IPS-18a (cell line): ENCODE data around the gene EME2.

Experiments used
- H3K27ac ChIP-seq: one replicate; pipeline ENCODE4 v1.5.1; 2013; ENCODE audit warnings: low read length
- H3K27me3 ChIP-seq: one replicate; pipeline ENCODE4 v1.6.1; 2013; ENCODE audit warnings: mild to moderate bottlenecking, low read length; ENCODE audit not compliant: control insufficient read depth, insufficient read depth
- H3K36me3 ChIP-seq: one replicate; pipeline ENCODE4 v1.6.1; 2013; ENCODE audit warnings: low read depth, low read length; ENCODE audit not compliant: control insufficient read depth
- H3K4me1 ChIP-seq: one replicate; pipeline ENCODE4 v1.6.1; 2013; ENCODE audit warnings: low read depth, low read length; ENCODE audit not compliant: control insufficient read depth
- H3K4me3 ChIP-seq: one replicate; pipeline ENCODE4 v1.5.1; 2013; ENCODE audit warnings: low read length
- H3K9ac ChIP-seq: one replicate; pipeline ENCODE4 v1.6.1; 2013; ENCODE audit warnings: mild to moderate bottlenecking, low read length, moderate library complexity
- H3K9me3 ChIP-seq: one replicate; pipeline ENCODE4 v1.6.1; 2013; ENCODE audit warnings: low read depth, low read length; ENCODE audit not compliant: control insufficient read depth

EME2 gene

DNA sequence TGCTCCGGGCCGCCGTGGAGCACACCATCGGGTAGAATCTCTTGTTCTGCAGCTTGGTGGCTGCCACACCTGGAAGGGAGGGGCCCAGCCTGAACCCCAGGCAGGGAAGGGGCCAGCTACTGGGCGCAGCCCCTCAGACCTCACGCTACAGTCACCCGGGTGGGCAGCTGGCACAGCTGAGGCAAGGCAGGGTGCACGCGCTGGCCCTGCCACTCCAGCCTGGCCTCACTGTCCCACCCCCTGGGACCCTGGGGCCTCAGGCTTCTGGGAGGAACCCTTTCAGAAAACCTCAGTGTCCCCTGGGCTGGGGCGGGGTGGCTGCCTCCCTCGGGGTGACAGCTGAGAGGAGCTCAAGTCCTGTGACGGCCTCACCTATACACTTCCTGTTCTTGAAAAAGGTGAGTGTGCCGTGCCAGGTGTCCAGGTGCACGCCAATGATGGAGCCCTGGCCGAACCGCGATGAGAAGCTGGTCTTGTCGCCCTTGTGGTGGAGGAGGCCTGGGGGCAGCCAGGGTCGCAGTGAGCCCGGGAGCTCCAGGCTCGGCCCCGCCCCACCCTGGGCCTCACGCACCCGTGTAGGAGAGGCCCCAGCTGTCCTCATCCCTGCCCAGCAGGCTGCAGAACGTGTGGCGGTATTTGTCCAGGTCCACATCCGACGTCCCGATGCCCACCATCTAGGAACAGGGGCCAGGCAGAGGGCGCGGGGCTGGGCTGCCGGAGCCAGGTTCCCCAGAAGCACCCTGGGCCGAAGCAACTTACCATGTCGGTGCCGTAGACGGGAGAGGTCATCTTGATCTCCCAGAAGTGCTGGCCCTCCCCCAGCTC, 5.0 kb downstream of the EME2 start:
- no peak overlapping the region for H3K4me3 ChIP-seq
- no peaks in the 10 kb centered on the region for H3K27me3 ChIP-seq
- peaks cover 16% of the 10 kb centered on the region for H3K36me3 ChIP-seq
- no peaks in the 10 kb centered on the region for H3K9me3 ChIP-seq
- no peak overlapping the region for H3K27ac ChIP-seq
- no peaks in the 10 kb centered on the region for H3K4me1 ChIP-seq
- no peak overlapping the region for H3K9ac ChIP-seq

DNA sequence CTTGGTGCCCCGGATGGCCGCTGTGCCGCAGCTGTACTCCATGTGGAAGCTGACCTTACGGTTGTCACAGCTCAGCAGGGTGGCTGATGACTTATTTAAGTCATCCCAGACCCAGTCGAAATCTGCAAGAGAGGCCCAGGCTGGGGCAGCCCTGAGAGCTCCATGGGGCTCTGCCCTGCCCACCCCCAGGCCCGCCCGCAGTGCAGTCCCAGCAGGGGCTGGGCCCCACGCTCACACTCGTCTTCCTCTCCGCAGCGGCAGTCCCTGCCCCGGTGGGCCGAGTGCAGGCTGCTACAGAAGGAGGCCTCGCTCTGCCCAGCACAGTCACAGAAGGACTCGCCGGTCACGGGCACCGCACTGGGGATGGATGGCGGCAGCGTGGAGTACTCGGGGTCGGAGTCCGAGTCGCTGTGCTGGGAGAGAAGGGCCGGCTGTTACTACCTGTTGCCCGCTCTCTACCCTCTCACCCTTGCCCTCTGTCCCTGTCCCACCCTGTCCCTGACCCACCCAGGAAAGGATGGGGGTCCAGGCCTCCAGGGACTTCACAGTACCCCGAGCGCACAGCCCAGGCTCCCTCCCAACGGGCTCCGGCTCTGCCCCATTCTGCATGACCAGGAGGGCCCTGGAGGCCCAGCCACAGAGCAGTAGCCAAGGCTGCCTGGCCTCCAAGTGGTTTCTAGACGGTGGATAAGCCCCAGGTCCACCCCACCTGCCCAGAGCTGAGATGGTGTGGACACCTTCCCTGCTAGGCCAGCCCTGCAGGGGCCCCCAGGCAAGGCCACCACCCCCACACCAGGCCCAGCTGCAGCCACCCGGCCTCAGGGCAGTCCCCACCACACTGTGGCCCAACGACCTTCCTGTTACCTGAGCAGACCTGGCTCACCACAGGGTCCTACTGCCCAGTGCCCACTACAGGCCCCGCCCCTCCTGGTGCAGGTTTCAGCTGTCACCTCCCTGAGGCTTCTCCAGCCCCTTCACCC, 5.9 kb downstream of the EME2 start:
- Histone ChIP-seq H3K4me1 (no peaks in the 10 kb centered on the region), H3K9me3 (no peaks in the 10 kb centered on the region), H3K36me3 (peaks cover 16% of the 10 kb centered on the region), H3K27ac (no peak overlapping the region), H3K27me3 (no peaks in the 10 kb centered on the region), H3K9ac (no peak overlapping the region), H3K4me3 (no peak overlapping the region)

DNA sequence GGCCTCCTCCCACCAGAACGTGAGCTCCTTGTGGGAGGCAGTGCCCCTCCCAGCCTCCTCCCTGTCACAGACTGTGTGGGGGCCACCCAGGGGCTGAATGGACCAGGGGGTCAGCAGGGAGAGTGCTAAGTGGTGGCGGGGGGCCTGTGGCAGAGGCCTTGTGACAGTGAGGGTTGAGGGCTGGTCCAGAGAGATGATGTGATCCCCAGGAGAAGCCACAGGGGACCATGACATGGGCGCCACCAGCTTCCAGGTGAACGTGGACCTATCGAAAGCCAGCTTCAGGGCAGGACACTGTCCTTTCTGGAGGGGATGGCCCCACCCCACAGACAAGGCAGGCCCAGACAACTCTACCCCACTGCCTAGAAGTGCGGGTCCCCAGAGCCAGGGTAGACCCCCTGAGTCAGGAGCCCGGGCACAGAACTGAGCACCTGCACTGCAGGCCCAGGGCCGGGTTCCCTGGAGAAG, 6.7 kb downstream of the EME2 start:
- Histone ChIP-seq H3K36me3 (peaks cover 16% of the 10 kb centered on the region), H3K4me3 (no peak overlapping the region), H3K4me1 (no peaks in the 10 kb centered on the region), H3K9ac (no peak overlapping the region), H3K9me3 (no peaks in the 10 kb centered on the region), H3K27me3 (no peaks in the 10 kb centered on the region), H3K27ac (no peak overlapping the region)

DNA sequence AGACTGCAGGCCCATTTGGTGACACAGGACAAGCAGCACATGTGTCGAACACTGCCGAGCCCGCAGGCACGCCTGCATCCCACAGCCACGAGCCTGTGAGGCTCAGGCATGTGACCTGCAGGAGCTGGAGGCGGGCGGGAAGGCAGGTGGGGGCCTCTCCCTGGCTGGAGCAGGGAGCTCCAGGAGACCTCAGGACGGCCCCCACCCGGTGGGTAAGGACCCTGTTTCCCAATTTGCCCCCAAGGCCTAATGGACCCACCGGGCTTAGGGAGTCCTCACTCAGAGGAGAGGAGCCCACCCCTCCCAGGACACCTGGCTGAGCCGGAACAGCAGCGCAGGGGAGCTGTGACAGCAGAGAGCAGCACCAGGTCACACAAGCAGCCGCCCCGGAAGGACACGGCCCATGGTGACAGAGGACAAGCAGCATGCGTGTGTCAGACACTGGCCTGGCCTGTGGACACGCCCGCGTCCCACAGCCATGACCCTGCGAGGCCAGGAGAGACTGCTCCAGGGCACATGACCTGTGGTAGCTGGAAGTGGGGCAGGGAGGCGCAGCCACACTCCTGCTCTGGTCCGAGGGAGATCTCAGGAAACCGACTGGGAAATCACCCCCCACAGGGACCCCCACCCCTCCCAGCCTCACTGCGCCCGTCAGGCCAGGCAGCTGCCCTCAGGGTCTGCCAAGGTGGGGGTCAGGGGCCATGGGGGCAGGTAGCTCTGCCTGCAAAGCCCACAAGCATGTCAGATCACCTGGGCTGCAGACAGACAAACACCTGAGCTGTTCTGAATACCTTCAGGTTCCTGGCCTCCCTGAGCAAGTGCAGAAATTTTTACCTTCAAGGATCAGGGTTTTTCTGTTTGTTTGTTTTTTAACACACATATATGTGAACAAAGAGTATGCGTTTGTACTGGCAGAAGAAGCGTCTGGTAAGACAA, 7.4 kb downstream of the EME2 start:
- H3K27me3 ChIP-seq, result no peaks in the 10 kb centered on the region
- no peaks in the 10 kb centered on the region for H3K9me3 ChIP-seq
- no peaks in the 10 kb centered on the region for H3K4me1 ChIP-seq
- H3K27ac ChIP-seq, result no peak overlapping the region
- H3K9ac ChIP-seq, result no peak overlapping the region
- no peak overlapping the region for H3K4me3 ChIP-seq
- peaks cover 16% of the 10 kb centered on the region for H3K36me3 ChIP-seq

DNA sequence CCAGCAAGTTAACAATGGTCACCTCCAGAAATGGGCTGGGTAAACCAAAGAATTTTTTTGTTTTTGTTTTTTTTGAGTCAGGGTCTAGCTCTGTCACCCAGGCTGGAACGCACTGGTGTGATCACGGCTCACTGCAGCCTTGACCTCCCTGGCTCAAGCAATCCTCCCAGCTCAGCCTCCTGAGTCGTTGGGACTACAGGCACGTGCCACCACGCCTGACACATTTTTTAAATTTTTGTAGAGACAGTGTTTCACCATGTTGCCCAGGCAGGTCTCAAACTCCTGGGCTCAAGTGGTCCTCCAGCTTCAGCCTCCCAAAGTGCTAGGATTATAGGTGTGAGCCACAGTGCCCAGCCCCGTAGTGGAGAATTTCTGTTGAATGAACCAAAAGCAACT, 8.1 kb downstream of the EME2 start:
- Histone ChIP-seq H3K9me3 (no peaks in the 10 kb centered on the region), H3K9ac (no peak overlapping the region), H3K27ac (no peak overlapping the region), H3K36me3 (peaks cover 11% of the 10 kb centered on the region), H3K27me3 (no peaks in the 10 kb centered on the region), H3K4me3 (no peak overlapping the region), H3K4me1 (no peaks in the 10 kb centered on the region)

DNA sequence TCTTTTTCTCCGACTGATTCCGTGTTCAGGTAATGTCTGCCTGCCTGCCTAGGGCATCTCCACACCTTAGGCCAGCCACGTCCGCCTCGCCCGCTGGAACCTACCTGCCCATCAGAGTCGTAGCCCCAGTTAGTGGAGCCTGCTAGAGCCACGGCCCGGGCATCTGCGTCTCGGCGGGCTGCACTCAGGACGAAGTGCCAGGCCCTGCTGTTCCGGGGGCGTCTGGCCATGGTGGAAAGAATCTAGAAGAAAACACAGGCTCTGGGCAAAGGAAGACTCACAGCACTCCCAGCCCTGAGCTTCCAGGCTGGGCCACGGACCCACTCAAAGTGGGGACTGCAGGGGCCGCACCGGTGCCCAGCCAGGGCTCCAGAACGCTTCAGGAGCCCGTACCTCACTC, 8.6 kb downstream of the EME2 start:
- Histone ChIP-seq H3K4me3 (peak overlapping the region; percentile 83), H3K9me3 (no peaks in the 10 kb centered on the region), H3K27ac (no peak overlapping the region), H3K27me3 (no peaks in the 10 kb centered on the region), H3K4me1 (no peaks in the 10 kb centered on the region), H3K36me3 (peaks cover 11% of the 10 kb centered on the region), H3K9ac (peak overlapping the region; percentile 45)

DNA sequence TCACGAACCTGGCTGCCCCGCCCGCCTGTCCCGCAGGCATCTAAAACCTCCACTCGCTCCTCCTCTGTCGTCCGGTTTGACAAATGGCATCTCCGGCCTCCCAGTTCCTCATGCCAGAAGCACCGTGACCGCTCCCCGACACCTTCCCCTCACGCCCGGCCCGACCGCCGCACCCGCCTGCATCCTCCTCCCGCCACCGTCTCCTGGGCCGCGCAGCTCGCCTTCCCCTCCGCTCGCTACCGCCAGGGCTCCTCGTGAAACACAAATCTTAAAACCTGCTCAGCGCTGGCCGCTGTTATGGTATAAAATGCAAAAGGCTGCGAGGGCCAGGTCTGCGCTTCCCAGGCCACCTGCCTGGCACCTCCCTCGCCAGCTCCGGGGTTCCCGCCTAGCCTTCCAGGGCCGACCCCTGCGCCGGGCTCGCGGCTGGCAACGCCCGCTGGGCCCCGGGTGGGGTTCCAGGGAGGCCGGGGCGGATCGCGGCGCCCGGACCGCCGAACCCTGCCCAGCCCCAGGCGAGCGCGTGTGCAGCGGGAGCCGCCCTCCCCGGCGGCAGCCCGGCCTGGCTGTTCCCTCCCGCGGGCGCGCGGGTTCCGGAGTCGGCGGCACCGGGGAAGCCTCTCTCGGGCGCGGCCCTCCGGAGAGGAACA, 9.3 kb downstream of the EME2 start:
- peak overlapping the region; percentile 83 for H3K4me3 ChIP-seq
- H3K9ac ChIP-seq, result peak overlapping the region; percentile 45
- H3K9me3 ChIP-seq, result no peaks in the 10 kb centered on the region
- no peaks in the 10 kb centered on the region for H3K4me1 ChIP-seq
- no peak overlapping the region for H3K27ac ChIP-seq
- H3K27me3 ChIP-seq, result no peaks in the 10 kb centered on the region
- peaks cover 8% of the 10 kb centered on the region for H3K36me3 ChIP-seq

DNA sequence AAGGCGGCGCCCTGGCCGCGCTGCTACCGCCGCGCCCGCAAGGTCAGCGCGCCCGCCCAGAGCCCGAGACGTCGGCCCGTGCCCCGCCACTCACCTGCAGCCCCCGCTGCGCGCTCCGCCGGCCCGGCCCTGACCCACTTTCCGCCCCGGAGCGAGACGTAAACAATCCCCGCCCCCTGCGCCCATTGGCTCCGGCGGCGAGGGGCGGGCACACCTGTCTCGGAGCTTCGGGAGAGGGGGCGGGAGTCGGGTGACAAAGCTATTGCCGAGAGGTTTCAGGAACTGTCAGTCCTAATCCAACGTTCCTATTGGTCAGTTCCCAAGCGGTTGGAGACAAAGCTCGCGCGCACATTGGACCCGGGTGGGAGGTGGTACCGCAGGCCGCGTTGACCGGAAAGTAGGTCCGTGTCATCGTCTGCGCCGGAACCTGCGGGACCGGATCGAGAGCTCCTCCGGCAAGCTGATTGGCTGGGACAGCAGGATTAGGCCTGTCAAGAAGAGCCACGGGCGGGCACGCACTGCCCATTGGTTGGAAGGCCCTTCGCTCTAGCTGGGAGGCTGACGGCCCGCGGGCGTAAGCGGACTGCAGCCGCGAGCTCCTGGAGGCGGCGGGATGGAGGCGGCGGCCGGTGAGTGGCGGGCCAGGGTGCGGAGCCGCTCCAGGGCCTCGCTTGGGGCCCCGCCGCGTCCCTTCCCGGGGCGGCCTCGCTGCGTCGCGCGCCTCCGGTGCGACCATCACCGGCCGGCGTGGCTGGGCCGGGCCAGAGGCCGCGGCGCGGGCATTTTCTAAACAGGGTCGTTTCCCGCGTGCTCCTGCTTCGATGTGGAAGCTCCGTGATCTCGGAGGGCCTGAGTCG, 10.0 kb downstream of the EME2 start, which contains the start of the genes NUBP2 and SPSB3:
NUBP2 (plus strand) TSS at position 553 of the 857 bp plus-strand sequence; CDS start at position 614, 61 bp downstream.
SPSB3 (minus strand) TSS at position 164 of the 857 bp plus-strand sequence. CDS start 1,088 bp downstream, outside the sequence.
- Histone ChIP-seq H3K9ac (peak within 1 kb of the TSS; percentile 80), H3K27ac (no peak within 1 kb of the TSS), H3K4me1 (no peaks in the 10 kb centered on the region), H3K9me3 (no peaks in the 10 kb centered on the region), H3K27me3 (no peaks in the 10 kb centered on the region), H3K4me3 (peak within 1 kb of the TSS; percentile 83), H3K36me3 (peaks cover 3% of the 10 kb centered on the region)

DNA sequence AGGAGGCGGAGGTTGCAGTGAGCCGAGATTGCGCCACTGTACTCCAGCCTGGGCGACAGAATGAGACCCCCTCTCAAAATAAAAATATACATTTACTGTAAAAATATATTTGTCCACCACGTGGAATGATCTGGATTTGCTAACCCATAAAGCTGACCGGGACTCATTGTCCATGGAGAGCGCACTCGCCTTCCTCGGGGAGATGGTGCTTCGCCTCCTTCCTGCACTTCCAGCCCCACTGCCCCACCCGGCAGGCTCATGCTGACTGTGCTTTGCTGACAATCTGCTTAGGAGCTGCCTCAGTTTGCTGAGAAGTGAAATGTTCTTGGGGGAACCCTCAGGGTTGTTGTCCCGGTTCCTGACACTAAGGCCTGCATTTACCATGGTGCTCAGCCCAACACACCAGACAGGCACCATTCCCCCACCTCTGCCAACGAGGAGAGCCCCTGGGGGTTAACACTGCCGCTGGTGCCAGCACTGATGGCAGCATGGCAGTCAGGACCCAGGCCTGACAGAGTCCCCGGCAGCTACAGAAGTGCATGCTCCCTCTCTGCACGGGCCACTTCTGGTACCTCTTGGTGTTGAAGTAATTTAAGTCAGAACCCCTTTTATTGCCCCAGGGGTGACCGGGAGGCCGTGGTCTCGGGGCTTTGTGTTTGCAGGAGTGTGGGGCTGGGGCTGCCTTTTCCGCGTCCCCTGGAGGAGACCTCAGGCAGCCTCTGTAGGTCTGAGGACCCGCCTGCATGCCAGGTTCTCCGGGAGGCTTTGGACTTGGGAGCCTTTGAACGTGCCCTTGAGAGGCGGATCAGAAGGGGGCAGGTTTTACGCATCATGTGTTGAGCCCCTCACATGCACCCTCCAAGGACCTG, 12.6 kb downstream of the EME2 start:
- no peak overlapping the region for H3K9ac ChIP-seq

More for the DNA sequence above, 12.6 kb downstream of the EME2 start:
- Histone ChIP-seq H3K27ac (no peak overlapping the region), H3K4me1 (no peaks in the 10 kb centered on the region), H3K27me3 (no peaks in the 10 kb centered on the region), H3K9me3 (no peaks in the 10 kb centered on the region), H3K36me3 (peaks cover 9% of the 10 kb centered on the region), H3K4me3 (no peak overlapping the region)
